HUES6 (cell line): Measurements from ENCODE around the gene FEM1B.
A peak's percentile ranks its signal among the peaks of the same experiment; 100 is the strongest.

Experiments
- H3K27ac ChIP-seq: 2 replicates; pipeline ENCODE4 v1.7.0; 2013; ENCODE audit warnings: low read depth, mild to moderate bottlenecking, low read length, inconsistent platforms
- H3K27me3 ChIP-seq: 2 replicates; pipeline ENCODE4 v1.6.1; 2013; ENCODE audit warnings: low read length; ENCODE audit not compliant: control insufficient read depth, insufficient read depth
- H3K36me3 ChIP-seq: 2 replicates; pipeline ENCODE4 v1.6.1; 2013; ENCODE audit warnings: low read length; ENCODE audit not compliant: control insufficient read depth, insufficient read depth
- H3K4me1 ChIP-seq: 2 replicates; pipeline ENCODE4 v1.6.1; 2013; ENCODE audit warnings: low read length; ENCODE audit not compliant: control insufficient read depth, insufficient read depth
- H3K4me3 ChIP-seq: 2 replicates; pipeline ENCODE4 v1.5.1; 2013; ENCODE audit warnings: low read depth, low read length
- H3K9ac ChIP-seq: one replicate; pipeline ENCODE4 v1.6.1; 2013; ENCODE audit warnings: mild to moderate bottlenecking, low read length
- H3K9me3 ChIP-seq: 2 replicates; pipeline ENCODE4 v1.6.1; 2013; ENCODE audit warnings: low read depth, low read length; ENCODE audit not compliant: control insufficient read depth, insufficient read depth

Gene FEM1B

GRCh38 chr15:68277603-68278344 lies at the start of gene FEM1B:
TSS of gene FEM1B (plus strand) at chr15:68277745. CDS start at chr15:68278418, 673 bp downstream.
- peaks cover 8% of the 10 kb centered on the region; the same call in 1 of the 2 replicates for H3K36me3 ChIP-seq
- peak within 1 kb of the TSS; percentile 94 for H3K27ac ChIP-seq
- H3K27me3 ChIP-seq: no peaks in the 10 kb centered on the region
- H3K9me3 ChIP-seq: no peaks in the 10 kb centered on the region
- peaks cover 36% of the 10 kb centered on the region for H3K4me1 ChIP-seq
- H3K4me3 ChIP-seq: peak within 1 kb of the TSS; percentile 95
- H3K9ac ChIP-seq: peak within 1 kb of the TSS; percentile 91

- Histone ChIP-seq H3K27me3 (0 out of 2 replicates have a peak, but pooled peaks cover 5% of the 10 kb centered on the region), H3K4me3 (peak overlapping the region; percentile 88), H3K36me3 (peaks cover 5% of the 10 kb centered on the region; the same call in 1 of the 2 replicates), H3K9ac (peak overlapping the region; percentile 92), H3K9me3 (peaks cover 12% of the 10 kb centered on the region), H3K27ac (peak overlapping the region; percentile 72; the same call in 1 of the 2 replicates), H3K4me1 (peaks cover 15% of the 10 kb centered on the region)
Measured at GRCh38 chr15:68228143-68228970, 49.2 kb upstream of the FEM1B start.

- Histone ChIP-seq H3K27ac (peak overlapping the region; percentile 72), H3K27me3 (0 out of 2 replicates have a peak, but pooled peaks cover 5% of the 10 kb centered on the region), H3K9me3 (peaks cover 9% of the 10 kb centered on the region; the same call in 1 of the 2 replicates), H3K36me3 (peaks cover 3% of the 10 kb centered on the region; the same call in 1 of the 2 replicates), H3K9ac (peak overlapping the region; percentile 92), H3K4me1 (peaks cover 21% of the 10 kb centered on the region), H3K4me3 (peak overlapping the region; percentile 88)
Measured at GRCh38 chr15:68228971-68229385, 48.6 kb upstream of the FEM1B start.

- H3K36me3 ChIP-seq: peaks cover 3% of the 10 kb centered on the region; the same call in 1 of the 2 replicates
- H3K27ac ChIP-seq: peak within 1 kb of the TSS; percentile 72
- peak within 1 kb of the TSS; percentile 92 for H3K9ac ChIP-seq
- peaks cover 6% of the 10 kb centered on the region; the same call in 1 of the 2 replicates for H3K9me3 ChIP-seq
- peak within 1 kb of the TSS; percentile 88 for H3K4me3 ChIP-seq
- peaks cover 25% of the 10 kb centered on the region for H3K4me1 ChIP-seq
- 0 out of 2 replicates have a peak, but pooled peaks cover 5% of the 10 kb centered on the region for H3K27me3 ChIP-seq
Measured at GRCh38 chr15:68229386-68230156, 48.0 kb upstream of the FEM1B start, which contains the start of gene CLN6. TSS of gene CLN6 (minus strand) at chr15:68229728. CDS start at chr15:68229584, 144 bp downstream.

- Histone ChIP-seq H3K4me1 (peaks cover 25% of the 10 kb centered on the region), H3K9me3 (no peaks in the 10 kb centered on the region), H3K4me3 (peak overlapping the region; percentile 88), H3K36me3 (no peaks in the 10 kb centered on the region), H3K27ac (no peak overlapping the region), H3K9ac (peak overlapping the region; percentile 71), H3K27me3 (0 out of 2 replicates have a peak, but pooled peaks cover 5% of the 10 kb centered on the region)
Measured at GRCh38 chr15:68230157-68231100, 47.1 kb upstream of the FEM1B start.

- H3K9me3 ChIP-seq: no peaks in the 10 kb centered on the region
- 0 out of 2 replicates have a peak, but pooled peaks cover 5% of the 10 kb centered on the region for H3K27me3 ChIP-seq
- no peak overlapping the region for H3K27ac ChIP-seq
- H3K36me3 ChIP-seq: no peaks in the 10 kb centered on the region
- peaks cover 25% of the 10 kb centered on the region for H3K4me1 ChIP-seq
- H3K4me3 ChIP-seq: no peak overlapping the region
- H3K9ac ChIP-seq: no peak overlapping the region
Measured at GRCh38 chr15:68231102-68231818, 46.3 kb upstream of the FEM1B start.

- H3K36me3 ChIP-seq: no peaks in the 10 kb centered on the region
- H3K4me3 ChIP-seq: no peak overlapping the region
- no peak overlapping the region for H3K27ac ChIP-seq
- H3K27me3 ChIP-seq: 0 out of 2 replicates have a peak, but pooled peaks cover 5% of the 10 kb centered on the region
- no peaks in the 10 kb centered on the region for H3K9me3 ChIP-seq
- H3K9ac ChIP-seq: no peak overlapping the region
- H3K4me1 ChIP-seq: peaks cover 25% of the 10 kb centered on the region
Measured at GRCh38 chr15:68232449-68232848, 45.1 kb upstream of the FEM1B start.

- Histone ChIP-seq H3K9ac (no peak overlapping the region), H3K27me3 (0 out of 2 replicates have a peak, but pooled peaks cover 5% of the 10 kb centered on the region), H3K4me1 (peaks cover 24% of the 10 kb centered on the region), H3K36me3 (no peaks in the 10 kb centered on the region), H3K9me3 (no peaks in the 10 kb centered on the region), H3K27ac (no peak overlapping the region), H3K4me3 (no peak overlapping the region)
Measured at GRCh38 chr15:68232937-68233336, 44.6 kb upstream of the FEM1B start.

- H3K9me3 ChIP-seq: no peaks in the 10 kb centered on the region
- H3K4me1 ChIP-seq: peaks cover 17% of the 10 kb centered on the region
- 0 out of 2 replicates have a peak, but pooled peaks cover 5% of the 10 kb centered on the region for H3K27me3 ChIP-seq
- H3K36me3 ChIP-seq: no peaks in the 10 kb centered on the region
- no peak overlapping the region for H3K27ac ChIP-seq
- no peak overlapping the region for H3K9ac ChIP-seq
- no peak overlapping the region for H3K4me3 ChIP-seq
Measured at GRCh38 chr15:68234060-68234459, 43.5 kb upstream of the FEM1B start.
